Type B pancreatic cell (in vitro differentiated cells): ENCODE measurements around the gene RELT. TPM values are rescaled to one million over a fixed set of nuclear protein-coding genes. Genes with fewer than 3 reads are reported as not detected.

Source experiments
- DNase-seq: peaks from one replicate; pipeline ENCODE4 v3.0.0; 2021; ENCODE audit warnings: mixed read lengths; ENCODE audit not compliant: unreplicated experiment; ENCODE audit errors: extremely low spot score
- H3K27ac Mint-ChIP-seq: 2 replicates; pipeline ENCODE4 v1.8.0; 2021; ENCODE audit warnings: mild to moderate bottlenecking, mixed read lengths
- H3K27me3 Mint-ChIP-seq: 2 replicates; pipeline ENCODE4 v1.8.0; 2021; ENCODE audit warnings: mixed read lengths
- H3K36me3 Mint-ChIP-seq: 2 replicates; pipeline ENCODE4 v1.8.0; 2021; ENCODE audit warnings: mixed read lengths
- H3K4me1 Mint-ChIP-seq: one replicate; pipeline ENCODE4 v1.8.0; 2021; ENCODE audit warnings: mixed read lengths; ENCODE audit not compliant: unreplicated experiment
- H3K4me3 Mint-ChIP-seq: 2 replicates; pipeline ENCODE4 v1.8.0; 2021; ENCODE audit warnings: mild to moderate bottlenecking, mixed read lengths
- H3K9me3 Mint-ChIP-seq: 2 replicates; pipeline ENCODE4 v1.8.0; 2021; ENCODE audit warnings: mixed read lengths
- total RNA-seq: library from RNA; stranded (reverse); gene quantifications from 2 replicates; pipeline ENCODE4 v1.2.1, GENCODE V29; 2021; ENCODE audit warnings: low replicate concordance
- TF ChIP-seq, protein P1 (sequence below): fragments of 200-600 bp; sonication (generic); conservative IDR thresholded peaks from 2 replicates; pipeline ENCODE4 v1.5.0; 2021; ENCODE audit warnings: antibody characterized with exemption, mild to moderate bottlenecking

RELT gene
- total RNA-seq, 1 donor from 2014 or later: 8.5 TPM

DNA sequence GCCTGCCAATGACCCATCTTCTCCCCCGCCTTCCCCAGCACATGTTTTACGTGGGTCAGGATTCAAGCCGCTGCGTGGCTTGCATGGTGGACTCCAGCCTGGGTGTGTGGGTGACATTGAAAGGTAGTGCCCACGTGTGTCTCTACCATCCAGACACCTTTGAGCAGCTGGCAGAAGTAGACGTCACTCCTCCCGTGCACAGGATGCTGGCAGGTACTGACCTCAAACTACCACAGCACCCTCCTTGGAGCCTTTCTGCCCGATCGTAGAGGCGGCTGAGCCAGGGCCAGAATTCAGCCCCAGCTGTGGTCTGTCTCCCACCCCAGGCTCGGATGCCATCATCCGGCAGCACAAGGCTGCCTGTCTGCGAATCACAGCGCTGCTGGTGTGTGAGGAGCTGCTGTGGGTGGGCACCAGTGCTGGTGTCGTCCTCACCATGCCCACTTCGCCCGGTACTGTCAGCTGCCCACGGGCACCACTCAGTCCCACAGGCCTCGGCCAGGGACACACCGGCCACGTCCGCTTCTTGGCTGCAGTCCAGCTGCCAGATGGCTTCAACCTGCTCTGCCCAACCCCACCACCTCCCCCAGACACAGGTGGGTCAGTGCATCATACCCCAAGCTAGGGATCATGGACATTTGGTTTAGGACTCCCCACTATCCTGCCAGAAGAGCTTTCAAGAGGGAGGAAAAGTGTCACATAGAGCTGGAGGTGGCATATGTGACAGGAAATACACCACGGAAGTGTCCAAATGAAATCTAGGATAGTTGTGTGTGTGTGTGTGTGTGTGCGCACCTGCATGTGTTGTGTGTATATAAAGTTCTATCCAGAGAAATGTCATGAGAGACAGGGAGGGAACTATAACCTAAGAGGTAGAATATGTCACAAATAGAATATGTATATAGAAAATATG is 10.6 kb upstream of the RELT start:
- DNase-seq: no peak
- TF ChIP-seq, protein P1, sequence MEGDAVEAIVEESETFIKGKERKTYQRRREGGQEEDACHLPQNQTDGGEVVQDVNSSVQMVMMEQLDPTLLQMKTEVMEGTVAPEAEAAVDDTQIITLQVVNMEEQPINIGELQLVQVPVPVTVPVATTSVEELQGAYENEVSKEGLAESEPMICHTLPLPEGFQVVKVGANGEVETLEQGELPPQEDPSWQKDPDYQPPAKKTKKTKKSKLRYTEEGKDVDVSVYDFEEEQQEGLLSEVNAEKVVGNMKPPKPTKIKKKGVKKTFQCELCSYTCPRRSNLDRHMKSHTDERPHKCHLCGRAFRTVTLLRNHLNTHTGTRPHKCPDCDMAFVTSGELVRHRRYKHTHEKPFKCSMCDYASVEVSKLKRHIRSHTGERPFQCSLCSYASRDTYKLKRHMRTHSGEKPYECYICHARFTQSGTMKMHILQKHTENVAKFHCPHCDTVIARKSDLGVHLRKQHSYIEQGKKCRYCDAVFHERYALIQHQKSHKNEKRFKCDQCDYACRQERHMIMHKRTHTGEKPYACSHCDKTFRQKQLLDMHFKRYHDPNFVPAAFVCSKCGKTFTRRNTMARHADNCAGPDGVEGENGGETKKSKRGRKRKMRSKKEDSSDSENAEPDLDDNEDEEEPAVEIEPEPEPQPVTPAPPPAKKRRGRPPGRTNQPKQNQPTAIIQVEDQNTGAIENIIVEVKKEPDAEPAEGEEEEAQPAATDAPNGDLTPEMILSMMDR: no peak
- Mint-ChIP-seq H3K9me3 (no peaks in the 10 kb centered on the region), H3K27ac (no peak overlapping the region), H3K36me3 (peaks cover 15% of the 10 kb centered on the region), H3K4me1 (peaks cover 5% of the 10 kb centered on the region), H3K27me3 (no peaks in the 10 kb centered on the region), H3K4me3 (no peak overlapping the region)

DNA sequence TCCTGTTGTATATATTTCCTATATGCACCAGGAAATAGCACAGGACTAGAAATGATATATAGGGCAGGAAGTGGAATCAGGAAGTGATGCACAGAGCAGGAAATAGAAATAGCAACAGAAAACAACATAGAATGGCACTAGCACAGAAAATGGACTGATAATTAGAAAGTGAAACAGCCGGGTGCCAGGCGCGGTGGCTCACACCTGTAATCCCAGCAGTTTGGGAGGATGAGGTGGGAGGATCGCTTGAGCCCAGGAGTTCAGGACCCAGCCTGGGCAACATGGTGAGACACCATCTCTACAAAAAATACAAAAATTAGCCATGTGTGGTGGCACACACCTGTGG is 10.0 kb upstream of the RELT start:
- Mint-ChIP-seq H3K36me3 (peaks cover 11% of the 10 kb centered on the region), H3K27me3 (no peaks in the 10 kb centered on the region), H3K4me3 (no peak overlapping the region), H3K9me3 (no peaks in the 10 kb centered on the region), H3K27ac (no peak overlapping the region), H3K4me1 (peaks cover 5% of the 10 kb centered on the region)
- no peak for DNase-seq
- TF ChIP-seq, protein P1: no peak

DNA sequence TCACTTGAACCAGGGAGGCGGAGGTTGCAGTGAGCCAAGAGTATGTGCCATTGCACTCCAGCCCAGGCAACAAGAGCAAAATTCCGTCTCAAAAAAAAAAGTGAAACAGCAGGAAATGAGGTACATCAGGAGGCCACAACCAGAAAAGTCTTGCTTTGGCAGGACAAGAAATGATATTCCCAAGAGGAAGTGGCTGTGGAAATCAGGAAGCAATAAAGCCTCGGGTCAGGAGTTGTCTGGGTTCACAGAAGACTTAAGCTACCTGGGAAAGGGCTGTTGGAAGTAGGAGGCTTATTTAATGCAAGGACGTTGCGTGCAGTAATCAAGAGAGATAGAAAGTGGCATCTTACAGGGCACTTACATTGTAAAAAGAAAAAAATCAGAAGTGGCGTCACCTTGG is 9.2 kb upstream of the RELT start:
- Mint-ChIP-seq H3K27ac (no peak overlapping the region), H3K4me1 (peaks cover 5% of the 10 kb centered on the region), H3K9me3 (no peaks in the 10 kb centered on the region), H3K4me3 (no peak overlapping the region), H3K27me3 (no peaks in the 10 kb centered on the region), H3K36me3 (peaks cover 9% of the 10 kb centered on the region)
- TF ChIP-seq, protein P1: no peak
- no peak for DNase-seq

DNA sequence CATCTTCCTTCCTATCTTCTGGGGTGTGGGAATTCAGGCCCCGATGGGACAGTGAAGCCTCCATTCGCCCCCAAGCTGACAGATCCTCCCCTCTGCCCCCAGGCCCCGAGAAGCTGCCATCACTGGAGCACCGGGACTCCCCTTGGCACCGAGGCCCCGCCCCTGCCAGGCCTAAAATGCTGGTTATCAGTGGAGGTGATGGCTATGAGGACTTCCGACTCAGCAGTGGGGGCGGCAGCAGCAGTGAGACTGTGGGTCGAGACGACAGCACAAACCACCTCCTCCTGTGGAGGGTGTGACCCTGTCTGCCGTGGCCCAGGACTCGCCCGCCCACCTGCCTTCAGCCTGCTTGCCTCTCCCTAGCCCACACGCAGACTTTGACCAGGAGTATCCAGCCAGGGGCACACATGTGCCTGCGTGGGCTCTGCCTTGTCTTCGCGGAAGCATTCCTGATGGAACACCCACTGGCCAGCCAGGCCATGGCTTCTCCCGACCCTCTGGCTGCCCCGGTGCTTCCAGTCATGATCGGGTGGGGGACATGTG is 8.6 kb upstream of the RELT start:
- TF ChIP-seq, protein P1: no peak
- Mint-ChIP-seq H3K27me3 (no peaks in the 10 kb centered on the region), H3K4me3 (no peak overlapping the region), H3K4me1 (peaks cover 5% of the 10 kb centered on the region), H3K9me3 (no peaks in the 10 kb centered on the region), H3K27ac (no peak overlapping the region), H3K36me3 (peaks cover 9% of the 10 kb centered on the region)
- no peak for DNase-seq

DNA sequence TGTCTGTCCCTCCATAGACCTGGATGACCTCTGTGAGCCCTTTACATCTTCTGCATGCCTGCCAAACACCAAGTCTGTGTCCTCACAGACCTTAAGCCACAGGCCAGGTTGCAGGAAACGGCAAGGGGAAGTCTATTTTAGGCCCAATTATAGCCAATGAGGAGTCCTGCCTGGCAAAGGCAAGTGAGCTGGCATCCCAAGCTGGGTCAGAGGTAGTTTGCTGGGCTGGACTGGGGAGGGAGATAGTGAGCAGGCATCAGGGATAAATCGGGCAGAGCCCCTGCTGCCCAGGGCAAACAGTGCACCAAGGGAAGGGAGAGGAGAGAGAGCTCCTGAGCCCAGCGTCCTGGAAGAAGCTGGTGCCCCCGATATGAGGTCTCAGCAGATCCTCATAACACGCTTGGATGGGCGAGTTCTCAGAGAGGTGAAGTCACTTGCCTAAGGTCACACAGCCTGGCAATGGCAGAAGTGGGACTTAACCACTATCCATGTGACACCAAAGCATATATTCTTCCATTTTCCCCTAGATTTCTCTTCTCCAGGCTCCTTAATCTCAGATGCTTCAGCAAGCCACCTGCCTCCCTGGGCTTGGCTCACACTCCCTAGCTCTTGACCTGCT is 3.7 kb upstream of the RELT start:
- Mint-ChIP-seq H3K36me3 (no peaks in the 10 kb centered on the region), H3K27ac (no peak overlapping the region), H3K4me1 (peaks cover 11% of the 10 kb centered on the region), H3K9me3 (no peaks in the 10 kb centered on the region), H3K27me3 (peaks cover 3% of the 10 kb centered on the region), H3K4me3 (no peak overlapping the region)
- TF ChIP-seq, protein P1: peak; percentile 17
- DNase-seq: no peak
